Cardiac fibroblast (primary cell): Measurements from ENCODE around the gene GRK5.
"Not testable (repeated sequence)": the region's sequence is repeated elsewhere in the genome, so short reads cannot be mapped to it uniquely, and the experiment has no call there.

ENCODE experiments used
- DNase-seq, 2 donors: peaks; one replicate each; pipeline versions ENCODE4 v3.0.0 to v3.0.0-alpha.2; 2010; ENCODE audit warnings: low read depth in 2 of 2
- H3K4me3 ChIP-seq, 2 donors: replicated peaks in 1 of 2; 1 replicate in 1 of 2; 2 replicates in 1 of 2; pipeline ENCODE4 v1.5.1; 2011; ENCODE audit warnings: low read depth in 2 of 2, low read length in 2 of 2, mild to moderate bottlenecking in 2 of 2, moderate library complexity in 1 of 2
- CTCF ChIP-seq: IDR thresholded peaks from one replicate; pipeline ENCODE4 v1.5.1; 2011; ENCODE audit warnings: low read depth, mild to moderate bottlenecking, low read length, inconsistent platforms

The GRK5 gene

GRCh38 chr10:119166564-119166963 lies 40.8 kb upstream of the GRK5 start:
- TF ChIP-seq CTCF, result no peak
- DNase-seq, result no peak
- no peak overlapping the region for H3K4me3 ChIP-seq

- no peak for DNase-seq
Observed at GRCh38 chr10:119167041-119167440, 40.3 kb upstream of the GRK5 start.

GRCh38 chr10:119174109-119174508 lies 33.3 kb upstream of the GRK5 start:
- TF ChIP-seq CTCF, result no peak
- H3K4me3 ChIP-seq, result no peak overlapping the region
- no peak for DNase-seq

More at GRCh38 chr10:119167041-119167440, 40.3 kb upstream of the GRK5 start:
- no peak for TF ChIP-seq CTCF
- no peak overlapping the region for H3K4me3 ChIP-seq

- no peak overlapping the region for H3K4me3 ChIP-seq
- peak in 1 of 2 donors; percentile 32 for DNase-seq
- TF ChIP-seq CTCF, result no peak
Observed at GRCh38 chr10:119176166-119176565, 31.2 kb upstream of the GRK5 start.

- DNase-seq, result no peak
- TF ChIP-seq CTCF, result no peak
- peak overlapping the region; percentile 91 to 99 for H3K4me3 ChIP-seq
Observed at GRCh38 chr10:119177708-119178371, 29.5 kb upstream of the GRK5 start.

- peak within 1 kb of the TSS; percentile 91 to 99 for H3K4me3 ChIP-seq
- peak; percentile 90 to 92 for DNase-seq
- no peak for TF ChIP-seq CTCF
Observed at GRCh38 chr10:119178372-119179119, 28.8 kb upstream of the GRK5 start, which contains the start of gene PRDX3. Gene PRDX3 (minus strand): TSS chr10:119178812. CDS start chr10:119178790, 22 bp downstream.

GRCh38 chr10:119180850-119181400 lies 26.4 kb upstream of the GRK5 start:
- not testable (repeated sequence) for DNase-seq, H3K4me3 ChIP-seq
